Stimulated activated CD8-positive, alpha-beta memory T cell treated with anti-CD3 and anti-CD28 coated beads, Interleukin-4, amount 100 ng/mL, for 24 hours (primary cell): ENCODE results near the gene PREX1.

Experiments used
- DNase-seq: peaks from one replicate; pipeline ENCODE4 v3.0.0-alpha.2; 2020; ENCODE audit warnings: low read depth

The PREX1 gene

GRCh38 chr20:48632825-48633619 is 194.8 kb downstream of the PREX1 start:
- DNase-seq = no peak

- DNase-seq = no peak
Measured at GRCh38 chr20:48632017-48632824, 195.6 kb downstream of the PREX1 start.

- no peak for DNase-seq
Measured at GRCh38 chr20:48631114-48632016, 196.4 kb downstream of the PREX1 start.

GRCh38 chr20:48630342-48631075 is 197.3 kb downstream of the PREX1 start:
- DNase-seq = no peak

GRCh38 chr20:48629960-48630315 is 197.9 kb downstream of the PREX1 start:
- DNase-seq = no peak

- no peak for DNase-seq
Measured at GRCh38 chr20:48629069-48629959, 198.5 kb downstream of the PREX1 start.

- DNase-seq = no peak
Measured at GRCh38 chr20:48627737-48628128, 200.1 kb downstream of the PREX1 start.

GRCh38 chr20:48626938-48627736 is 200.7 kb downstream of the PREX1 start:
- no peak for DNase-seq

GRCh38 chr20:48626226-48626937 is 201.4 kb downstream of the PREX1 start:
- no peak for DNase-seq

GRCh38 chr20:48625136-48625900 is 202.5 kb downstream of the PREX1 start:
- no peak for DNase-seq

GRCh38 chr20:48624315-48625020 is 203.3 kb downstream of the PREX1 start:
- DNase-seq = no peak

- no peak for DNase-seq
Measured at GRCh38 chr20:48623906-48624265, 203.9 kb downstream of the PREX1 start.

GRCh38 chr20:48623176-48623905 is 204.5 kb downstream of the PREX1 start:
- no peak for DNase-seq

- DNase-seq = no peak
Measured at GRCh38 chr20:48622421-48622820, 205.4 kb downstream of the PREX1 start.

- no peak for DNase-seq
Measured at GRCh38 chr20:48621376-48622078, 206.3 kb downstream of the PREX1 start.
